ENCODE results near the gene TLCD1.
A peak's percentile ranks its signal among the peaks of the same experiment; 100 is the strongest.

The TLCD1 gene

GRCh38 chr17:28743243-28744103, 17.4 kb upstream of the TLCD1 start, which contains the start of gene TRAF4:
Gene TRAF4, plus strand, starts transcription at chr17:28744011. Its CDS starts 102 bp downstream, at chr17:28744113.
- H3K9ac ChIP-seq (ENCODE audit: low read depth, low read length) = peak within 1 kb of the TSS; percentile 67
- peak within 1 kb of the TSS; percentile 71 to 82; a peak in 3 of 4 replicates for H3K4me3 ChIP-seq (ENCODE audit: low read depth in 1 of 2, low read length in 2 of 2)
- H3K4me2 ChIP-seq (ENCODE audit: insufficient read depth, low read length) = peak within 1 kb of the TSS; percentile 93
- H3K9me3 ChIP-seq (ENCODE audit: insufficient read depth, low read length, severe bottlenecking) = no peaks in the 10 kb centered on the region
- no peaks in the 10 kb centered on the region for H3K27me3 ChIP-seq (ENCODE audit: insufficient read depth, low read length, poor library complexity)
- H4K20me1 ChIP-seq (ENCODE audit: insufficient read depth, low read length) = peaks cover 39% of the 10 kb centered on the region
- DNase-seq (peak; percentile 79), ATAC-seq (ENCODE audit: insufficient read depth, low read depth) (peak; percentile 81)
- H3K79me2 ChIP-seq (ENCODE audit: insufficient read depth, low read length) = peaks cover 39% of the 10 kb centered on the region
- peak within 1 kb of the TSS; percentile 88 for H2AFZ ChIP-seq (ENCODE audit: low read depth, low read length)
- no peak for TF ChIP-seq EZH2 (IDR thresholded peaks at IDR 0.05; ENCODE audit: borderline replicate concordance, low read depth, low read length, severe bottlenecking)
- peak; percentile 35 for TF ChIP-seq CTCF (IDR thresholded peaks at IDR 0.05; ENCODE audit: borderline replicate concordance, extremely low read depth, low read length, poor library complexity, severe bottlenecking)
- H3K36me3 ChIP-seq (ENCODE audit: insufficient read depth, low read length) = peaks cover 30% of the 10 kb centered on the region
- peak within 1 kb of the TSS; percentile 82 for H3K27ac ChIP-seq (ENCODE audit: low read length)
- H3K4me1 ChIP-seq (ENCODE audit: insufficient read depth, low read length) = peaks cover 32% of the 10 kb centered on the region

GRCh38 chr17:28741358-28742349, 15.6 kb upstream of the TLCD1 start:
- ATAC-seq (ENCODE audit: insufficient read depth, low read depth) = no peak
- H3K4me1 ChIP-seq (ENCODE audit: insufficient read depth, low read length) = peaks cover 29% of the 10 kb centered on the region
- no peak overlapping the region for H3K4me2 ChIP-seq (ENCODE audit: insufficient read depth, low read length)

More at GRCh38 chr17:28741358-28742349, 15.6 kb upstream of the TLCD1 start:
- Histone ChIP-seq H3K4me3 (ENCODE audit: low read depth in 1 of 2, low read length in 2 of 2) (no peak overlapping the region), H3K79me2 (ENCODE audit: insufficient read depth, low read length) (peaks cover 27% of the 10 kb centered on the region), H4K20me1 (ENCODE audit: insufficient read depth, low read length) (peaks cover 21% of the 10 kb centered on the region), H3K36me3 (ENCODE audit: insufficient read depth, low read length) (peaks cover 12% of the 10 kb centered on the region), H3K27ac (ENCODE audit: low read length) (no peak overlapping the region), H3K27me3 (ENCODE audit: insufficient read depth, low read length, poor library complexity) (no peaks in the 10 kb centered on the region), H3K9me3 (ENCODE audit: insufficient read depth, low read length, severe bottlenecking) (no peaks in the 10 kb centered on the region), H3K9ac (ENCODE audit: low read depth, low read length) (no peak overlapping the region), H2AFZ (ENCODE audit: low read depth, low read length) (no peak overlapping the region)
- no peak for DNase-seq
- TF ChIP-seq EZH2 (IDR thresholded peaks at IDR 0.05; ENCODE audit: borderline replicate concordance, low read depth, low read length, severe bottlenecking) (no peak), CTCF (IDR thresholded peaks at IDR 0.05; ENCODE audit: borderline replicate concordance, extremely low read depth, low read length, poor library complexity, severe bottlenecking) (no peak)
